GM18870 (cell line): ENCODE measurements around the gene RMRP.

Experiments used
- ATAC-seq: cut with Tn5 transposase; IDR thresholded peaks from one replicate; pipeline ENCODE4 v1.9.1; 2021; ENCODE audit warnings: moderate library complexity; ENCODE audit not compliant: unreplicated experiment

The RMRP gene

DNA sequence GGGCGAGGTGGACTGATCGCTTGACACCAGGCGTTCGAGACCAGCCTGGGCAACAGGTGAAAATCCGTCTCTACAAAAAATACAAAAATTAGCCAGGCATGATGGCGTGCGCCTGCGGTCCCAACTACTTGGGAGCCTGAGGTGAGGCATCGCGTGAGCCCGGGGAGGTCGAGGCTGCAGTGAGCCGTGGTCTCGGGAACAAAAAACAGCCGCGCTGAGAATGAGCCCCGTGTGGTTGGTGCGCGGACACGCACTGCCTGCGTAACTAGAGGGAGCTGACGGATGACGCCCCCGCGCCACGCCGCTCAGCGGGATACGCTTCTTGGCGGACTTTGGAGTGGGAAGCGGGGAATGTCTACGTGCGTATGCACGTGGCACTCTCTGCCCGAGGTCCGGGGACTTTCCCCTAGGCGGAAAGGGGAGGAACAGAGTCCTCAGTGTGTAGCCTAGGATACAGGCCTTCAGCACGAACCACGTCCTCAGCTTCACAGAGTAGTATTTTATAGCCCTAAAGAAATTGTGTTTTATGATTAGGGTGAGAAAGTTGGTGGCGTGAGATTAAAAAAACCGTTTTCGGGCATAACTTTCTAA, at the start of gene RMRP:
RMRP (minus strand) TSS at position 474 of the 591 bp plus-strand sequence.
- peak; percentile 87 for ATAC-seq

DNA sequence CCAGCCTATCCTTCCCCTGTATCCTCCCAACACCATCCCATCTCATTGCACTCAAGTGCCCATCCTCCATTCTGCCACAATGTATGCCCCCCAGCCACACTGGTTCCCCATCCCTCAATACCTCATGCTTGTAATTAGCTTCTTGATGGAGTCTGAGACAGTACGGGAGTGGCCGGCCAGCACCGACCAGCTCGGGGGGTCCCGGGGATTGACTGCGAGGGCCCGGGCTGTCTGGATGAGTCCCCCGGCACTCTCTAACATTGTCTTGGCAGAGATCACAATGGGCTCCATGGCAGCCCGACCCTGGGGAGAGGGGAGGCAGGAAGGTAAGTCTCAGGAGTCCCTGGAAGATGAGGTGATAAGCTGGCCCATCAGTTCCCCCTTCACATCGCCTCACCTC, 49.1 kb upstream of the RMRP start:
- no peak for ATAC-seq

DNA sequence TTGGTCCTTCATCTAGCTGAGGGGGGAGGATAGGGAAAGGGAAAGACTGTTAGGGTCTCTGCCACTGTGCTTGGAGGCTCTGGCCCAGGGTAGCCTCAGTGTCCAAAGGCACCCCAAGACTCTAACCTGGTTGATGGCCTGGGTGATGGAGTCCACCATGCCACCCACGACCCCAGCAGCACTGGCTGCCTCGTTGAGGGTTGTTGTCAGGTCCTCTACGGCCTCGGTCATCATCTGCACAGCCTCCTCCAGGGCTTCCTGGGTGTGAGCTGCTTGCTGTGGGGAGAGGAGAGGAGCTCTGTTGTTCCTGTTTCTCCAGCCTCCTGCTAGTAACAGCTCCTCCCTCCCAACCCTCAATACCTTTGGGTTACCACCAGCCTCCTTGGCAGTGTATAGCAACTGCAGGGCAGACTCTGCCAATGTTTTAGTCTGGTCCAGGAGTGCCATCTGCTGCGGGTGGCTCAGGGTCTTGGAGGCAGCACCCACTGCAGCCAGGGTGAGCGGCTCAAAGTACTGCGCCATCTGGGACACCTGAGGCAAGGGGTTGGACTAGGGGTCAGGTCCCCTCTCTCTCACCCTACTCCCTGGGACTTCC, 48.1 kb upstream of the RMRP start:
- ATAC-seq, result no peak

DNA sequence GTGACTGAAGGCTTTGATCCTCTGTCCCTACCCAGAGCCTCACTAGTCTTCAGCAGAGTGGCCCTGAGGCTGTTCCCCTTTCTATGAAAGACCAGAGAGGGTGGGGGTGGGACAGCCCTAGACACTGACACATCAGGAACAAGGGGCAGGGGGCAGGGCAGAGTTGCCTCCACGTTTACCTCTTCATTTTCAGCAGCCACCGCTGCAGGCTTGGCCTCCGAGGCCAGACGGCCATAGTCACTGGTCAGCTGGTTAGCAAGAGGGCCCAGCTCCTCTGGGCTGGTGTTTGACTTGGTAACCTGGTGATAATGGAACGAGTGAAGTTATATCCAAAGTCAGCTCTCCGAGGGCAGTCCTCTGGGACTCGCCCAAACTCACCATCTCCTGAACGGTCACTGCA, 47.6 kb upstream of the RMRP start:
- no peak for ATAC-seq

DNA sequence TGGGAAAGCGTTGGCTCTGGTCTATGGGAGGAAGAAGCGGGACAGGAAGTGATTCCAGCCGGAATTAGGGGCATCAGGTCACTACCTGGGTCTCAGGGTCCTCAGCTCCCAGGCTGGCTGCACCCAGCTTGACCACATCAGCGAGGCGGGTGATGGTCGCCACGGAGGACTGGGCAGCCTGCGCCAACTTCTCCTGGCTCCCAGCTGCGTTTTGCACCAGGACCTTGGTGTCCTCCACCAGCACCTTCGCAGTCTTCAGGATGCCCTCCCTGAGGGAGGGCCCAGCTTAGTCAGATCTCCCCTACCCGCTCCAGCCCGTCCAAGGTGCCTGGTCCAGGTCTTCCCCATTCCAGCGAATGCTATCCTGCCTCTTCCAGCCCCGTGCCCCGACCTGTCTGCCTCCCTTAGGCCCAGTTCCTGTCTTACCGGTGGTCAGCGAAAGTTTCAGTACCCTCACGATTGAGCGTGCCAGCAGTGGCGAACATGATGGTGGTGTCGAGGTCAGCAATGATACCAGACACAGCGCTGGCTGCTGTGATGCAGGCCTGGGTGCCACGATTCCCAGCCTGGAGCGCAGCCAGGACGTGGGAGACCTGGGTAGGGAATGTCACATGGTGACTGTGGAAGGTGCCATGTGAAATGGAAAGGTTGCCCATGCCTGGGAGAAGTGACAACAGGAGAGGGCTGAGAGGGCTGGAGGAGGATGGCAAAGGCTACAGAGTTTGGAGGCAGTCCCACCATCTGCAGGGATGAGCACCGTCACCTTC, 46.3 kb upstream of the RMRP start:
- ATAC-seq, result no peak

DNA sequence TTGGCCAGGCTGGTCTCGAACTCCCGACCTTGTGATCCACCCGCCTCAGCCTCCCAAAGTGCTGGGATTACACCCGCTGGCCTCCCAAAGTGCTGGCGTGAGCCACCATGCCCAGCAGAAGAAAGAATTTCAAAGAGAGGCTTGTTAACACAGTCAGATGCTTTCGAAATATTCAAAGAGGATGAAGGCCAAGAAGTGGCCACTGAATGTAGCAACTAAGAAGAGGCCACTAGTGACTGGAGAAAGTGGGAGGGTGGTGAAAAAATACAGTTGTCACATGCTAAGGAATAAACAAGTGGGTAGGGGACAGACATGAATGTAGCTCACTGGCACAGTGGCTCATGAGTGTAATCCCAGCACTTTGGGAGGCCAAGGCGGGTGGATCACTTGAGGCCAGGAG, 44.9 kb upstream of the RMRP start:
- no peak for ATAC-seq

DNA sequence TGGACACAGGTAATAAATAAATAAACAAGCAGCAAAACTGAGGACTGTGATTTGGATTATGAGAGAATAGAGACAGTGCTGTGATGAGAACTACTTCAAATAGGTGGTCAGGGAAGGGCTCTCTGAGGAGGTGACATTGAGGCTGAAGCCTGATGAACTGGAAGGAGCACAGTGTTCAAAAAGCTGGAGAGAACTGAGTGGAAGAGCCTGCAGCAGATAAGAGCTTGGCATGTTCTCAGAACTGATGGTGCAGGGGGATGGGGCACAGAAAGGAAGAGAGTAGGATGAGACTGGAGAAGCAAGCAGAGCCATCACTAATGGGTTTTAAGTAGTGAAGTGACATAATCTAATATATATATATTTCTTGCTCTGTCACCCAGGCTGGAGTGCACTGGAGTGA, 43.1 kb upstream of the RMRP start:
- ATAC-seq, result no peak

DNA sequence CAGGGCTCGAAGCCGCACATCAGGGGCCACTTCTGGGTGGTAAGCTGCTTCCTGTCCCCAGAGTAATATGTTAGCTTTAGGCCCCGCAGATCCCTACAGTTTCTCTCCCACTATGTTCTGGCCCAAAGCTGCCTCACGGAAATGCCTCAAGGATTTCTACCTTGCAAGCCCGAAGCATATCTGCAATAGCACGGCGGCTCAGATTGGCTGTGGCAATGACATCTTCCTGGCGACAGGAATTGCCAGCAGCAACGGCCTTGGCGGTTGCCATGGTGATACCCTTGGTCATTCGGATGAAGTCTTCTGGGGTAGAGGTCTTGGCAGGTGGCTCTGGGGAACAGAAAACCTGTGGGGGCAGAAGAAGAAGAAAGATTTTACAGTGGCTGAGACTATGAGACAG, 42.2 kb upstream of the RMRP start:
- no peak for ATAC-seq

DNA sequence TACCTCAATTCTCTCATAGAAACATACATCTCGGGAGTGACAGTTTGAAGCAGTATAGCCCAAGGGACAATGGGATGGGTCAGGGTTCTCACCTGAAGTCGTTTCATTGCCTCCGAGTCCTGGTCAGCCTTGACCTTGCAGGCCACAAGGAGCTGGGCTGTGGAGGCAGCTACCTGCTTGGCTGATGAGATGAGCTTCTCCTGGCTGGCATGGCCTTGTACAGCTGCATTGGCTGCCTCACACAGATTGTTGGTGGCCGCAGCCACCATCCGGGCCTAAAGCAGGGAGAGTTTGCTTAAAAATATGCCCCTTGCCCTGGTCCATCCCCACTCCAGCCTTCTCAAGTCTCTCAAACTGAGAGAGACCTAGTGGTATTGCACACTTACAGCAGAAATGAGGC, 40.4 kb upstream of the RMRP start:
- no peak for ATAC-seq

DNA sequence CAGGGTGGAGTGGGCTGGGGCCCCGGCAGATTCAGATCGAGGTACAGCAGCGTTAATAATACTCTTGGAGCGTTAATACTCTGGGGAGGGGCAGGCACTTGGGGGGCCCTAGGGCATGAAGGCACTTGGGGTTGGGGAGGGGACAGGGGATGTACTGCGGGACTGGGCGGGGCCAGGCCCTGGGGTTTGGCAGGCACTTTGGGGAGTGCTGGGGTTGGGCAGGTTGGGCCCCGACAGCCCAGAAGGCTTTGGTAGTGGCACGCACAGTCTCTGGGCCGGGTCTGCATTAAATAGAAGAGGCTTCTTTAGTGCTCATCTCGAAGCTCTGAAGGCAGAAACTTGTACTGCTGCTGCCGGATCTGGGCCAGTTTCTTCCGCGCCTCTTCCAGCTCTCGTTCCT, 39.7 kb upstream of the RMRP start:
- no peak for ATAC-seq

DNA sequence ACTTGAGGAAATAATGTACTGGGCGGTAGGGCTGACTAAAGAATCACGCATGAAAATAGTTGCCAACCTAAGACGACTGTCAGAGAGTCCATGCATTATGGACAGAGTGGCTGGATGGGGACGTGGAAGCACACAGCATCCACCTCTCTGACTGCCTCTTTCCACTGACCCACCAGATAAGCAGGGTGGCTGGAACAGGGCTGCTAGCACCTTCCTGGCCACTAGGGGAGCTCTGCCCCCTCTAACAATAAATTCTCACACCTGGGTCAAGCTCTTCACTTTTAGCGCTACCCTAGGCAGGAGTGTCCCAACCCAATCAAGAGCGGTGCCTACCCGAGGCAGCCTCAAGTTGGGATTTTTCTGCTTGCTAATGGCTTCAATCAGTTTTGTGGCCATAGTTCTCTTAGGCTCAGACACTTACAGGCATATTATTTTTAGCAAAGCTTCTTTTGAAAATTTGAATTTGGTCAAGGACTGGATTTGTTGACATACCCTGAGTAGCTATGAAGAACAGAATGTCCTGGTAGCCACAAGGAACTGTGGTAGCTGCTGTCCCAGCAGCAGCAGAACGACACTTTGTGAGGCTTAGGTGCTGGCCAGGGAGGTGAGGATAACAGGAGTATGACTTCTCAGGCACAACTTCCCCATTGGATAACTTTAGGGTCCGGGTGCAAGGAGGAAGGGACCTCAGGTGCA, 38.8 kb upstream of the RMRP start:
- ATAC-seq, result no peak

DNA sequence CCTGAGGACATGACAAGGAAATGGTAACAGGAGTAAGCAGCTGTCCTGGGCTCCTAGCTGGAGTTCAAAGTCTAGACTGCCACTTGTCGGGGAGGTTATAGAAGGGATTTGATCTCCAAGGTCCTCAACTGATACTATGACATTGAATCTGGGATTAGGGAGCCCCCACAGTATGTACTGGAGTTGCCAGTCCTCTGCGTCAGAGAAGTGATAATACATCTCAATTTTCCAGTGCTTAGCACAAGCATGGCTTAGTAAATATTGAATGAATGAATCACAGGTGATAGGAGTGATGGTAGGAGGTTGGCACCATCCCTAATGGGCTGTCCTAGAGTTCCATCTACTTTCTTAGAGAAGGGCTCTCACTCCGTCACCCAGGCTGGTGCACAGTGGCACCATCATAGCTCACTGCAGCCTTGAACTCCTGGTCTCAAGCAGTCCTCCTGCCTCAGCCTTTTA, 38.2 kb upstream of the RMRP start:
- ATAC-seq, result no peak

DNA sequence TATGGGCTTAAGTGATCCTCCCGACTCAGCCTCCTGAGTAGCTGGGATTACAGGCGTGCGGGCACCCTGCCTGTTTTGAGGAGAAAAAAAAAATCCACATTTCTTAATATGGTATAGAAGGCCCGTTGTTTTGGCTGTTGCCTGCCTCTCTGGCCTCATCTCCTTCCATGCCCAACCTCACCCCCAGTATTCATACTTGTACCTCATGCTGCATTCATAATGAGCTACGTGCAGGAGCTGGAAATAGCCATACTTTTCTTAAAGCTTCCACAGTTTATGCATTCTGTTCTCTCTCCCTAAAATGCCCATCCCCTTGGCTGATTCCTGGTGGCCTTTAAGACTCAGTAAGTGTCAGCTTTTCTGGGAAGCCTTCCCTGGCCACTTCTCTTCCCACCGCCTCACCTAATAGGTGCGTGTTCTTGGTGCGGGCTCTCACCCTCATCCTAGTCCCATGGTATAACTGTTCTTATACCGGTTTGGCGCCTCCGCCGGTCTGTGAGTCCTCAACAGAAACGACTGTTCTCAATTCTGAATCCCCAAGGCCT, 34.0 kb upstream of the RMRP start:
- no peak for ATAC-seq

DNA sequence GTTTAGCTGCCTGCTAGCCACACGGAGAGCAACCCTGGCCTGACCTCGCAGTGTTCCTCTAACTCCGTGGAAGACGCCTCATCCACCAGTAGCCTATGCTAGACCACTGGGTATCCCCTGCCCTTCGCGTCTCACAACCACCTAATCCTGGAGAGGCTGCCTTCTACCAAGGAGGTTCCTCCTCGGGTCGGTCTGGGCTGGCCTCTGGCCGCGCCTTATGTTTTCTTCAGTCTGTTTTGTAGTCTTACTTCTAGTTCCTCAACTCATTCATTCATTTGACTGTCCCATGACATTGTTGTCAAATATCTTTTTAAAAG, 33.5 kb upstream of the RMRP start:
- ATAC-seq, result no peak

DNA sequence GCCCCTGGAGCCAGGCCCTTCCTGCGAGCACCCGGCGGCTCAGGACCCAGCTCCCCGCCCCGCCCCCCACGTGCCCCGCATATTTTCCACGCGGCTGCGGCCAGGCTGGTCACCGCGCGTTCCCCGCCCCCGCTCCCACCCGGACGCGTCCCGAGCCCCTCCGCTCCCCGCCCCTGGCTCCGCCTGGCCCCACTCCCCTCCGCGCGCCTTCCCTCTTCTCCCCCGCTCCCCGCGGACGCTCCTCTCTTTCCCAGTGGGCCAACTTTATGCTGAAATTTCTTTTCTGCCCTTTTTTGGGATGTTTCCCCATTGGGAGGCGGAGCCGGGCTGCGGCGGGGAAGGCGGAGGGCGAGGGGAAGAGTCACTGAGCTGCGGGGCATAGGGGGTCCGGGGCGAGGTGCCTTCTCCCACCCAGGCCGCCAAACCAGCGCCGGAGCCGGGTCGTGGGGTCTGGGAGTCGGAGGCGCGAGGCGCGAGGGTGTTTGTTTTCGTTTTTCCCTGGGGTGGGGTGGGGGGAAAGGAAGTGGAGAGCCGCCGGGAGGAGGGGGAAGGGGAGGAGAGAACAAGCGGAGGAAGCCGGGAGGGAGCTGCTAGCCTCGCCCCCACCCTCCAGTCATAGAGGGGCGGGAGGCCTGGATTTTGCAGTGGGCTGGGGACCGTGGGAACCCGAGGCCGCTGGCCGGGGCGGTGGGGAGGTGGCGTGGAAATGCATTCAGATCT, 33.0 kb upstream of the RMRP start:
- no peak for ATAC-seq

DNA sequence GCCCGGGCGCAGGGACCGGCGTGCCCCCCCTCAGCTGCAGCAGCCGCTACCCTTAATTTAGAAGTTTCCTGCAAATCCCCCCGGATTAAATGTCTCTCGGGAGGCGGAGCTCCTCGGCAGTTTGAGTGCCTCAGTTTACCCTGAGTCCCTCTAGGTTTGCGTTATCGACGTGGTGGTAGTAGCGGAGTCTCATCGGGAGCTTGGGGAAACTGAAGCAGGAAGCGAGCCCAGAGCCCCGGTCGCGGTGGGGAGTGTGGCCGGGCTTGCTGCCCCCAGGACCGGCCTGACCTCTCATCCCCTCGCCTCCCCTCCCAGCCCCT, 32.4 kb upstream of the RMRP start:
- no peak for ATAC-seq

DNA sequence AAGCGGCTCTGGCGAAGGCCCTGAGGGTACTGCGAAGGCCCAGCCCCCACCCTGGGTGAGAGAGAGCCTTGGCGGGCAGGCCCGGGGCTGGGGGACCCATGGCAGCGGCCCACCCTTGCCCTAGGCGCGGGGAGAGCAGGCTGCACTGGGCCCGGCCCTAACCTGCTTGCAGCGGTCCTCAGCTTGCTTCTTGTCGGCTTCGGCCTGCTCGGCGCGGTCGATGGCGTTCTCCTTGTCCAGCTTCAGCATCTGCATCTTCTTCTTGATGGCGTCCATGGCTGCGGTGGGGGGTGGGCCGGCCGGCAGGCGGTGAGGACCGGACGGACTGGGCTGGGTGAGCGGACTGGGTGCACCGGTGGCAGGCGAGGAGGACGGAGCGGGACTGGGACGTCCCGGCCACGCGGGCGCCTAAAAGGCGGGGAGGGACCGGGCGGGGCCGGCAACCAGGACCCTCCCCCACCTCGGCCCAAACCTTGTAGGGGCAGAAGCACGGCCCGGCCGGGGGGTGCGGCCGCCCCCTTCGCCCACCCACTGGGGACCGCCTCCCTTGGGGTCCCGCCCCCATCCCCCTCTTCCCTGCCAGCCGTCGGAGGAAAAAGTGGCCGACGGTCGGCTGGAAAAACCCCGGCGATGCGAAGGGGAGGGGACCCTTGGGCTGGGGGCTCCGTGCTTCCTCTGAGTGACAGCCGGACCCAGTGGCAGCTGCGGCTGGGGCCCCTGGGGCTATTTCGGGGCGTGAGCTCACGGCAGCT, 31.9 kb upstream of the RMRP start, which contains the start of gene TPM2:
TPM2 (minus strand) TSS at position 384 of the 752 bp plus-strand sequence; CDS start at position 276, 108 bp downstream.
- no peak for ATAC-seq

DNA sequence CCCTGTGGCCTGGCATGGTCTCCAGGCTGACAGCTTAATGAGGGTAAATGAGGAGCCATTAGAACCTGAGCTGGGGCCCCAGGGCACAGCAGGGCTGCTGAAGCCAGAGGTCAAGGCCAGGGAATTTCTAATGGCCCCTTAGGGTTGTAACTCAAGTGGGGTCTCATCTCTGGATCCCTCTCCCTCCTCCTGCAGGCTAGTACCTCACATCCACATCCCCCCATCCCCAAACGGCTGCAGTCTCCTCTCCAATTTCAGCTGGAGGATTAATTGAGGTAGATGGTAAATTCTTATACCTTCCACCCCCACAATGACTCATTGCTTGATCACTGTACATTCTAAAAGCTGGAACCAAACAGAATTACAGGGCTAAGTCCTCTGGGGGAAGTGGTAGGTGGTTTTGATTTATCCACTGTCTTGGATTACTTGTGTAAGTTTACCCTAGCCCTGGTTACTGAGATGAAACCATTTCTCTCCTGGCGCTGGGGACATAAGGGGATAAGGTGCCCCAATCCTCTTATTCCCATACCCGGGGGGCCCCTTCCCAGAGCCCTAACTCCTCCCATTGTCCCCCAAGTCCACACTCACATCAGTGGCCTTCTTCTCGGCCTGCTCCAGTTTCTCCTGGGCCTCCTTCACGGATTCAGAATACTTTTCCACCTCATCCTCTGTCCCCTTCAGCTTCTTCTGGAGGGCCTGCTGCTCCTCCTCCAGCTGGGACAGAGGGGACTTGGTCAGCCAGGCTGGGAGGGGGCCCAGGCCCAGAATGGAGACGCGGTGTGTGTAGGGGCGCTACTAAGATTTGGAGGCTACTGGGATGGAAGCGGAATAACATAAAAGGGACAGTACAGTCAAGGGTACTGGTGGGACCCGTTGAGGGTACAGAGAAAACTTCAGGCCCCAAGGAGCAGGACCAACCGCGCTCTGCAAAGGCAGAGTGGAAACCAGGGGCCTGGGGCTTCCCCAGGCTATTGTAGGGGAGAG, 31.0 kb upstream of the RMRP start:
- ATAC-seq, result no peak

DNA sequence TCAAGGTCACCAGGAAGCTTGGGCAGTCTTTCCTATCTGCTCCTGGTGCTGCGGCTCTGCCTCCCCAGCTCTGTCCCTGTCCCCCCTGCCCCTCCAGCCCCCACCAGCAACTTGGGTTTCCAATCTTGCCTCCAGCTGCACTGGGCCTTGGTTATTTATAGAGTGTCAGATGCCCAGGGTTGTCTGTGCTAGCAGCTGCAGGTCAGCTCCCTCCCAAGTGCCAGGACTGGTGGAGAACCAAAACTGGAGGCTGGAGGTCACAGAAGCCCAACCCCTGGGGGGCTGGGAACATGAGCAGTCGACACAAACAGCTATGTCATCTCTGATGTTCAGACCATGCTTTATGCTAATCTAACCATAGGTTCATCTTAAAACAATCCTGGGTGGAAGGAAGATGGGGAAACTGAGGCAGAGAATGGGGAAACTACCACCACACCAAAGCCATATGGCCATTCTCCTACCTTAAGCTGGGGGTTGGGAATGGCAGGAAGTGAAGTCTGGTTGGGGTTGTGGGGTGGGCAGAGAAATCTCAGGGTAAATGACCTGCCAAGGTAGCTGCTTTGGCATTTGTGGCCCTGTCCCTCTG, 30.2 kb upstream of the RMRP start:
- no peak for ATAC-seq
